GM21515 (cell line): ENCODE data around the gene CLDND2.

Experiments used
- ATAC-seq: cut with Tn5 transposase; IDR thresholded peaks from one replicate; pipeline ENCODE4 v1.9.1; 2021; ENCODE audit not compliant: unreplicated experiment

Gene CLDND2

GRCh38 chr19:51333836-51334460 is 34.9 kb downstream of the CLDND2 start:
- no peak for ATAC-seq

DNA sequence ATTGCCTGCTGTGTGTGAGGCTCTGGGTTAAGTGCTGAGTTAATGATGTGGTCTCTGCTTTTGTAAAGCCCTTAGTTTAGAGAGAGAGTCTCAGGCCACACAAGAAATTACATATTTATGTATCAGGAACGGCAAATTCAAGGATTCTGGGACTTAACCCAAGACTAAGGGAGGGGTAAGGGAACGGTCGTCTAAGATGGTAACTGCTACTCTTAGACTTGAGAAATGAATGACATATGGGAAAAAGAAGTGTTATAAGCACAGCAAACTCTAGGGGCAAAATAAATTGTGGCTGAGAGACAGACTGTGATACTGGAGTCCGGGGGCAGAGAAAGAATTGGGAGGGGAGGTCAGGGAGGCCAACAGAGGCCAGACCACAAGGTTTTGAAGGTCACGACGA is 37.1 kb downstream of the CLDND2 start:
- ATAC-seq = no peak

DNA sequence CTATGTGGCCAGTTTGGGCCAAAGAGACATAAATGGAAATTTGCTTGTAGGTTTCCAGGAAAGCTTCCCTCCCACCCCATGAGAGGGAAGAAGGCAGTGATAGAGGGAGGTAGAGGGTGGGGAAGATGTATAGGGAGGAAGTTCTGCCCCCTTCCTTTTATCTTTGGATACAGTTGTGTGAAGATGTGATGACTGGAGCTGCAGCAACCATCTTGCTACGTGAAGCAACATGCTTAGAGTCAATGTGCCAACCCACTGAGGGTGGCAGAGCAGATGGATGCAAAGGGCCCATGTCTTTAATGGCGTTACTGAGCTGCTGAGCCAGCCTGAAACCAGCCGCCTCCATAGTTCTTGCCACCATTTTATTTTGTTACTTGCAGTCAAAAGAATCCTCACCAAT is 37.6 kb downstream of the CLDND2 start:
- ATAC-seq = no peak

GRCh38 chr19:51330366-51330765 is 38.4 kb downstream of the CLDND2 start:
- ATAC-seq = no peak

DNA sequence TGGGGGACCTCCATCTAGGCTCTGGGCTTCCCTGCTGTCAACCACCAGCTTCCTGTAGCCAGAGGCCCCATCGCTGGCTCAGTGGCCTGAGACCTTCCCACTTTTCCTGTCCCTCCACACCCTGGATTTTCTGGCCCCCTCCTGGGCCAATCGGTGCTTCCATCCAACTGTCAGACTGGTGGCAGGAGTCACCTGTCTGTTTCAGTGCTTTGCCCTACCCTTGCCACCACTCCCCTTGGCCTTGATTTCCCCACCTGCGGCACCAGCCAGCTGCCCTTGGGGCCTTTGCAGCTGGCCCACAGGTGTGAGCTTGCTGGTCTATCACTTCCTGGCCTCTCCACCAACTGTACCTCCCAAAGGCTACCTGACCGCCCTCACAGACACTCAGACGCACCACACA is 39.4 kb downstream of the CLDND2 start:
- no peak for ATAC-seq

GRCh38 chr19:51327066-51328001 is 41.5 kb downstream of the CLDND2 start:
- no peak for ATAC-seq

DNA sequence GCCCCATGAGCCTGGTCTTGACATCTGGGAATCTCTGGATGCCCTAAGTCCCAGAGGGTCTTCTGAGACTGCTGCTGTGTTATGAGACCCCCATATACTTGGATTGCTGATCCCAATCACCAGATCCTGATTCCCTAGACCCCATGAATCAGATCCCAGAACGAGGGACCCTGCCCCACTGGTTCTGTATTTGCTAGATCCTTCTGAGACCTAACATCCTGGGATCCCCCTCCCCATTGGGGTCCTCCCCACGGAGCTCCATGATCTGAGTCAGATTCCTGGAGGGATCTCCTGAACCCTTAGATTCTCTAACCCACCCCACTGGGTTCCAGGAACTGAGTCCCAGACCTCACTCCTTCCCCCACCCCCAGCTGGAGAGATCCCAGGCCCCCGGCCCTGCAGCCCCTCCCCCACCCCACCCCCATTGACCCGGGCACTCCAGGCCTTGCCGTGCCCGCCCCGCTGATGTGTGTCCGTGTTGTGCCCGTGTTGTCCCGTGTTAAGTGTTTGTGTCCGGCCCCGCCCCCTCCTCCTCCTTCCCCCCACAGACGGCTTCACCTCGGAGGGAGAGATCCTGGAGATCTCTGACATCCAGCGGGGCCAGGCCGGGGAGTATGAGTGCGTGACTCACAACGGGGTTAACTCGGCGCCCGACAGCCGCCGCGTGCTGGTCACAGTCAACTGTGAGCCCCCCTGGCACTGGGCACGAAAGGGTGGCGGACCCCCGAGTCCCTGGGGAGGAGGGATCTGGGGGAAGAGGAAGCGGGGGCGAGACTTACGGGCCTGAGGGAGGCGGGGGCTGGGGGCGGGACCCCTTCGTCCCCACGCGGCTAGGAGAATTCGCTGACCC is 42.4 kb downstream of the CLDND2 start:
- no peak for ATAC-seq

DNA sequence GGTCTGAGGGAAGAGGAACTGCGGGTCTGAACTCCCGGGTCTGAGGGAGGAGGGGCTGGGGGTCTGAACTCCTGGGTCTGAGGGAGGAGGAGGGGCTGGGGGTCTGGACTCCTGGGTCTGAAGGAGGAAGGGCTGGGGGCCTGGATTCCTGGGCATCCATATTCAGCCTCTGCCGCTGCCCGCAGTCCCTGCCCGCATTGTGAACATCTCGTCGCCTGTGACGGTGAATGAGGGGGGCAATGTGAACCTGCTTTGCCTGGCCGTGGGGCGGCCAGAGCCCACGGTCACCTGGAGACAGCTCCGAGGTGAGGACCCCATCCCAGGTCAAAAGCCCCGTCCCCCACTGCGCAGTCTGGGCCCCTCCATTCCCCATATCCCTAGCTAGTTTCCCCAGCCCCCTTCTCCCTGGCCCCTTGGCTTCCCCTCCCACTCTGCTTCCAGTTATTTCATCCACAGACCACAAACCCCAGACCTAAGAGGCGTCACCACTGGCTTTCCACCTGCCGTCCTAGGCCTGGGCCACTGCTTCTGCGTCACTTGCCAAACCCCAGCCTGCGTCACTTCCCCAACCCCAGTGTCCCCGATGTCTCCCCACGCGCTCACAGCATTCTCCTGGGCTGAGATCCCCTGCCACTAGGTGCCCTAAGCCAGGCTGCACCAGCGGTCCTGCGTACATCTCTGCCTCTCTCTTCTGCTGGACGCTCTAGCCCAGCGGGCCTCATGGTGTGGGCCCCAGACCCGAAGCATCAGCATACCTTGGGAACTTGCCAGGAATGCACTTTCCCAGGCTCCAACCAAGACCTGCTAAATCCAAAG is 43.4 kb downstream of the CLDND2 start:
- ATAC-seq = no peak

DNA sequence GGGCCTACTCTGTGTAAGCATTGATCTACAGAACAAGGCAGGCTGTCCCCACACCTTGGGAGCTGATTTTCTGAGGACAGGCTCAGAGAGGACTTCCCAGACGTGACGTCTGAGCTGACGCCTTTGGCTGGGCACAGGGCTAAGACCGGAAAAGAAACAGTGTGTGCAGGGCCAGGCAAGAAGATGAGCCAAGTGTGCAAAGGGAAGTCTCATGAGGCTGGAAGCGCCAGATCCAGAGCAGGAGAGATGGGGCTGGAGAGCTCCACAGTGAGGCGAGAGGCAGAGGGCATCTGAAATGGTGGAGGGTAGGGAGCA is 44.7 kb downstream of the CLDND2 start:
- ATAC-seq = no peak

GRCh38 chr19:51323481-51324166 is 45.2 kb downstream of the CLDND2 start:
- no peak for ATAC-seq

GRCh38 chr19:51321799-51322198 is 47.0 kb downstream of the CLDND2 start:
- ATAC-seq = no peak

DNA sequence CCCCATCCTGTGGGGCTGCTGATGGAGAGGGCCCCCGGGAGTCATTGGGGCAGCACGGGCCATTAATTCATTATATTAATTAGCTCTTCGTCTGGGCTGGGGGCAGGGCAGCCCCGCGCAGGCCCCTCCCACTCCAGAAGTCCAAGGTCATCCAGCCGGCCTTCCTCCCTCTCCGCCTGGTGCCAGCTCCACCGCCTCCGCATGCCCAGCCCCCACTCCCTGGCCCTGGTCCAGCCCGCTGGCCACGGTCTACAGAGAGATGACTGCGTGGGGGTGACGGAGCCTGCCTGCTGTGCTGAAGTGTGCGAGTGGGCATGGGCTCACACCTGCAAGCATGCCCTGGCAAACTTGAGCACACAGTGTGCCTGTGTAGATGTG is 48.5 kb downstream of the CLDND2 start:
- ATAC-seq = no peak

- ATAC-seq = no peak
These were observed 49.0 kb downstream of the CLDND2 start for GRCh38 chr19:51319649-51320279.

- no peak for ATAC-seq
These were observed 49.8 kb downstream of the CLDND2 start for GRCh38 chr19:51318687-51319648.

GRCh38 chr19:51317968-51318367 is 50.8 kb downstream of the CLDND2 start:
- ATAC-seq = no peak

GRCh38 chr19:51317376-51317775 is 51.4 kb downstream of the CLDND2 start:
- no peak for ATAC-seq
